22Rv1 (cell line): Measurements from ENCODE around the gene HDAC5.
A peak's percentile ranks its signal among the peaks of the same experiment; 100 is the strongest.

Source experiments
- H3K27ac ChIP-seq: fragments of 450-650 bp; 2 replicates; pipeline ENCODE4 v1.5.1; 2017
- CTCF ChIP-seq: fragments of 450-650 bp; IDR thresholded peaks from 2 replicates; pipeline ENCODE4 v1.5.1; 2017; ENCODE audit warnings: mild to moderate bottlenecking
- ZFX ChIP-seq: fragments of 450-650 bp; IDR thresholded peaks from 2 replicates; pipeline ENCODE4 v1.6.1; 2017; ENCODE audit warnings: antibody characterized with exemption, borderline replicate concordance

HDAC5 gene

GRCh38 chr17:44085908-44086307 is 37.5 kb downstream of the HDAC5 start:
- TF ChIP-seq CTCF = no peak
- TF ChIP-seq ZFX = no peak
- H3K27ac ChIP-seq = peak overlapping the region; percentile 59

GRCh38 chr17:44084921-44085320 is 38.5 kb downstream of the HDAC5 start:
- no peak overlapping the region for H3K27ac ChIP-seq
- TF ChIP-seq ZFX (no peak), CTCF (no peak)

GRCh38 chr17:44084131-44084538 is 39.3 kb downstream of the HDAC5 start:
- H3K27ac ChIP-seq = no peak overlapping the region
- TF ChIP-seq ZFX (no peak), CTCF (peak; percentile 36; the same call in 1 of the 2 replicates)

GRCh38 chr17:44083250-44083849 is 40.1 kb downstream of the HDAC5 start:
- TF ChIP-seq CTCF = peak; percentile 30
- TF ChIP-seq ZFX = no peak
- no peak overlapping the region for H3K27ac ChIP-seq

- no peak overlapping the region for H3K27ac ChIP-seq
- TF ChIP-seq ZFX = no peak
- no peak for TF ChIP-seq CTCF
Measured at GRCh38 chr17:44082256-44082927, 41.0 kb downstream of the HDAC5 start.

GRCh38 chr17:44081681-44082080 is 41.8 kb downstream of the HDAC5 start:
- TF ChIP-seq CTCF (no peak), ZFX (no peak)
- peak overlapping the region; percentile 25; the same call in 1 of the 2 replicates for H3K27ac ChIP-seq

- H3K27ac ChIP-seq = no peak overlapping the region
- TF ChIP-seq CTCF = no peak
- no peak for TF ChIP-seq ZFX
Measured at GRCh38 chr17:44079877-44080821, 43.3 kb downstream of the HDAC5 start.
